ENCODE measurements around the gene TMC2. TPM values are rescaled to one million over a fixed set of nuclear protein-coding genes. Genes with fewer than 3 reads are reported as not detected.

The TMC2 gene
- total RNA-seq, 1 donor from 2014 or later, result 1.7 TPM

DNA sequence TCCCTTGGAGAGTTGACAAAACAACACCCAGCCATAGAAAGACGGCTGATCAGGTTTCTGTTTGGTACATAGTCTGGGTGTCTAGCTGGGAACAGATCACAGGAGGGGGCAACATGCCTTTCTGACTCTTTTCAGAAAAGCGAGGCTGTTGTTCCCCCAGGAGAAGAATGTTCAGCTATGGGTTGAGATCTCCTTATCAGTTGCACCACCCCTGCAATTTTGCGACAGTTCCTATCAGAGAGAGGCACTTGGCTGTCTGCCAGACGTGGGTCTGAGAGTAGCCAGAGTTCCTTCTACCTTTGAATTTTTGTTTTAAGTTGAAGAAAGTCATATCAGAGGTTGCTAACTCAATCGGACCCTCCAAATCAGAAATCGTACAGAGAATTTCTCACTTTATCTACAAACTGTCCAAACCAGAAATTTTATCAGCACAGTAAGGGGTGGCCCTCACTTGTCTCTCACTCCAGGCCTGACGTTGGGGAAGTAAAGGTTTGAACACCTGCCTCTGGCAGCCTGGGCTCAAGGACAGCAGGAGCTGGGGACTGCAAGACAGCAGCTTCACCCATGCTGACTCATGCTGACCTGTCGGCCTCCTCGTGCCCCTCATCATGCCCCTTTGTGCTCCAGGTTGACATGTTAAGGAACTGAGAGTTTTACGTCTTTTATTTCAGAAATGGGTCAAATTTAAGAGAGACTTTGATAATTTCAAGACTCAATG lies 42.3 kb downstream of the TMC2 start:
- DNase-seq, result no peak

DNA sequence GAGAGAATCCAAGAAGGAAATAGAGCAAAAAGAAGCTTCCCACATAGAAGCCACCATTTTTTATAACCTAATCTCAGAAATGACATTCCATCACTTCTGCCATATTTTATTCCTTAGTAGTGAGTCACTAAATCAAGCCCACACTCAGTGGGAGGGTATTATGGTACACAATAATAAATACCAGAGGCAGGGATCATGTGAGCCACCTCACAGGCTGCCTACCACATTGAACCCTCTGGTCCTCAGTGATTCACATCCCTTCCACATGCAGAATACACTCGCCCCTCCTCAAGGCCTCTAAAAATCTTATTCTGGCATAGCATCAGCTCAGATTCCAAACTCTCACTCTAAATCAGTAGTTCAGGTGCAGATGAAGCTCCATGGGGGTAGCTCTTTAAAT lies 49.4 kb downstream of the TMC2 start:
- DNase-seq, result no peak

- DNase-seq, result no peak
Measured at GRCh38 chr20:2593756-2594155, 57.4 kb downstream of the TMC2 start.

DNA sequence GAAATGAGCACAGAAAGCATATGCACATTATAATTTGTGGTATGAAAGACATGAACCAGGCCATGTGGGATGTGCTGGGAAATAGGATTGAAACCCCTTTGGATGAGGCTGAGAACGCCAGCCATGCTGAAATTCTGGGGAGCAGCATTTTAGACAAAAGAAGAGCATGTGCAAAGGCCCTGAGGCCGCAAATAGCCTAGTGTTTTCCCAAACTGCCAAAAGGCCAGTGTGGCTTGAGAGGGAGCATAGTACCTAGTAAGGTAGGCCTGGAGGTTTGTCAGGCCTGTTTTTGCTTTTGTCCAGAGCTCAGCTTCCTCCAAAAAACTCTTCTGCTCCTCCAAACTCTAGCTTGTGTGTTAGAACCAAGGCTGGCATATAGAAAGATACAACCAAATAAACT lies 58.7 kb downstream of the TMC2 start:
- no peak for DNase-seq

- DNase-seq, result no peak
Measured at GRCh38 chr20:2596673-2597279, 60.4 kb downstream of the TMC2 start.

GRCh38 chr20:2599288-2600006 lies 63.1 kb downstream of the TMC2 start:
- no peak for DNase-seq

DNA sequence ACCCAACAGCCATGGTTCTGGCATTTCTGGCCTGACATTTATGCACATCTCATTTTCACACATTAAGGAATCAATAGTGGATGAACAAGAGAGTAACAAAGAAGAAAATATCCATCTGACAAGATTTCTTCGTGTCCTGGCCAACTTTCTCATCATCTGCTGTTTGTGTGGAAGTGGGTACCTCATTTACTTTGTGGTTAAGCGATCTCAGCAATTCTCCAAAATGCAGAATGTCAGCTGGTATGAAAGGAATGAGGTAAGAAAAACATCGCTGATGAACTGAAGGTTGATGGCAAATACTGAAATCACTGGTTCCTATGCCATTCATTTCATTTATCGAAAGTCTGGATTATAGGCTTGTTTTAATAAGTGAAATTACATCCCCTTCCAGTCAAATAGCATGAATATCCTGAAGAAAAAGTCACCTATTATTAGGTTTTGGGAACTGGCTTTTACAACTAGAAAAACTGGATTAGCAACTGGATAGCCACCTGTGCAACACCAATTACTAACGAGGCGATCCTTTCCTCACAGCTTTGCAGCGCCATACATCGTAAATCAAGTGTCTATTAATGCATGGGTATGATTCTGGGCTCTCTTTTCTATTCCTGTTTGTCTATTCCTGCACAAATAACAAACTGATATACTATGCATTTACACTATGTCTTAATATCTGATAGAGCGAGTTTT lies 65.8 kb downstream of the TMC2 start:
- DNase-seq, result no peak

- no peak for DNase-seq
Measured at GRCh38 chr20:2602746-2603145, 66.4 kb downstream of the TMC2 start.

DNA sequence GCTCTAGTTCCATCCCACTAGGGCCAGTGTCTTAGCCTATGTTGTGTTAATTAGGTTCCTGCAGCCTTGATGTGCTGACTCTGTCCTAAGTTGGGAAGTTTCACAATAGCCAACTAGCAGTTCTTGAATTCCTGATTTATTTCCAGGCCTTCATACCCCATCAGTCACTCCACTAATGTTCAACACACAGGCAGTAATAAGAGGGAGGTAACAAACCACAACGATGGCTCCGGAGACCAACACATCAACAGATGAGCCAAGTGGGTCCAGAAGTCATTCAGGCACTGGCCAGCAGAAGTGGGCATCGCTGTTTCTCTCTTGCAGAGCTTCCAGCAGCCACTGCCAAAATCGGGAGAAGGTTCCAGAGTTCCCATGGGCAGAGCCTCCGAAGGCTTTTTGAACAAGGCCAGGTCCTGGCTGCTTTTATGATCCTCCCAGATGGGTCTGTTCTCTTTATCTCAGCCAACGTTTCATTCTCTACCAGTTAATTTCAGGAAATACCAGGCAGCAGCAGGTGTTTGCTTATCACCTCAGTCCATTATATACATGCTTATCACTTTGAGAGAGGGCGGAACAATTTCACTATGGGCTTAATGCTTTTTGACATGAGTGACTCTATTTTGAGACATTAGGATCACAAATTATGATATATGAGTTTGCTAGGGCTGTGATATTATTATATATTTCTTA lies 67.6 kb downstream of the TMC2 start:
- DNase-seq, result no peak

DNA sequence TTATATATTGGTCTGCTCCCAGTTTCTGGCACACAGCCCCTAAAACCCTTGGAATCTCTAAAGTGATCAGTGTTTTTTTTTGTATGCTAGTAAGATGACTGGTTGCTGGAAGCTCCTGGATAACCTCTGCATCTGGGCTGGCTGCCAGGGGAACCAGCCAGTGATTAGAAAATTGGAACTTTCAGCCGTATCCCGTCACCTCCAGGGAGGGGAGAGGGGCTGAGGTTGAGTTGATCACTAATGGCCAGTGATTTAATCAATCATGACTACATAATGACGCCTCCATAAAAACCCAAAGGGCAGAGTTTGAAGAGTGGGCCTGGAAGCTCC lies 68.1 kb downstream of the TMC2 start:
- no peak for DNase-seq

GRCh38 chr20:2606507-2607006 lies 70.2 kb downstream of the TMC2 start:
- DNase-seq, result no peak

DNA sequence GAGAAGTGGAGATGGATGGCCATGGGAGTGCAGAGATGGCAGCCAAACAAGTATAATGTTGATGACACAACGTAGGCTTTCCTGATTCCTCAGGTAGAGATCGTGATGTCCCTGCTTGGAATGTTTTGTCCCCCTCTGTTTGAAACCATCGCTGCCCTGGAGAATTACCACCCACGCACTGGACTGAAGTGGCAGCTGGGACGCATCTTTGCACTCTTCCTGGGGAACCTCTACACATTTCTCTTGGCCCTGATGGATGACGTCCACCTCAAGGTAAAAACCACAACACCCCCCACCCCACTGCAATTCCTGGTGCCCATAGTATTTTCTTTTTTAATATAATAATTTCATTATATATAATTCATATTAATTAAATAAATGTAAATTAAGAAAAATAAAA lies 74.0 kb downstream of the TMC2 start:
- DNase-seq, result no peak

DNA sequence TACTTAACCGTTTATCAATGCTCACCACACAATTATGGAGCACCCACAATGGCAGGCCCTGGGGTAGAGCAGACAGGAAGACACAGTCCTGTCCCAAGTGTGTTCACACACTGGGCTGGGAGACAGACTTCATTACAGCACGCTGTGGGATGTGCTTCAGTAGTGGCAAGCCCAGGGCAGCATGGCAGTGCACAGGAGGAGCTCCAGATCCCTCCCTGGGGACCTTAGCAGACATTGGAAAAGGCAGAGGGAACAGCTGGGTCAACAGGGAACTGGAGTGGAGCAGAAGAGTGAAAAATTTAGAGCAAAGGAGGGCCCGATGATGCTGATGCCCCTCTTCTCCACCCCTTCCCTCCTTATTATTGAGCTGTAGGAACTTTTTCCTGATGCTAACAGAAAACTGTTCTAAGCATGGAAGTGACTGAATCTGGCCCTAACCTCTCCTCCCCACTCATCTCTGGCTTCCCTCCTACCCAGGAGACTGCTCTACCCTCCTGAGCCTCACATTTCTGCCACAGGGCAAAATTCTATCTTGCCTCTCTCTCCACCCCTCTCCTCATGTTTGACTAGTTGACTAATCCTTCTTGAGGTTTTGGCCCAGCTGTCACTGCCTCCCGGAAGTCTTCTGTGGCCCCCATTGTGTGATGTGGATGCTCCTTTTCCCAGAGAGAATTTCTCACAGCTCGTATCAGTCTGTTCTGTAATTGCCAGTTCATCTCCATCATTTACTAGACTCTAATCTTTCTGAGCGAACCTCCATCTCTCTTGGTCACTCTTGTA lies 74.8 kb downstream of the TMC2 start:
- DNase-seq, result no peak

GRCh38 chr20:2612073-2612472 lies 75.7 kb downstream of the TMC2 start:
- no peak for DNase-seq

DNA sequence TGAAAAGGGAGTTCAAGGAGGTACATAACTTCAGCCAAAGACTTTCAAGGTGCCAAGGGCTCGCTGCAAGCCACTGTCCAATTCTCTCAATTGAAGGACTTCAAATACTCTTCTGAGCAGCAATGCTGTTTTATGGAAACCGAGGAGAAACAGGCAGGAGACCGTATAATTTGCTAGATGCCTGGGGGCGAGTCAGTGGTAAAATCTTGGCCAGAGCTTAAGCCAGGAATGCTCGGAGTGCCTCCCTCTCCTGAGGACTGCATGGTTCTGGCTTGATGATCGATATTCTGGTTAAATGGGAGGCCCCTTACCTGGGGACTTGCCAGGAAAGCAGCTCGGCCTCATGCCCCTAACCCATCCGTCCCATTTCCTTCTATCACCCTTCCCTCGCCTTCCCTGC lies 80.3 kb downstream of the TMC2 start:
- DNase-seq, result no peak

DNA sequence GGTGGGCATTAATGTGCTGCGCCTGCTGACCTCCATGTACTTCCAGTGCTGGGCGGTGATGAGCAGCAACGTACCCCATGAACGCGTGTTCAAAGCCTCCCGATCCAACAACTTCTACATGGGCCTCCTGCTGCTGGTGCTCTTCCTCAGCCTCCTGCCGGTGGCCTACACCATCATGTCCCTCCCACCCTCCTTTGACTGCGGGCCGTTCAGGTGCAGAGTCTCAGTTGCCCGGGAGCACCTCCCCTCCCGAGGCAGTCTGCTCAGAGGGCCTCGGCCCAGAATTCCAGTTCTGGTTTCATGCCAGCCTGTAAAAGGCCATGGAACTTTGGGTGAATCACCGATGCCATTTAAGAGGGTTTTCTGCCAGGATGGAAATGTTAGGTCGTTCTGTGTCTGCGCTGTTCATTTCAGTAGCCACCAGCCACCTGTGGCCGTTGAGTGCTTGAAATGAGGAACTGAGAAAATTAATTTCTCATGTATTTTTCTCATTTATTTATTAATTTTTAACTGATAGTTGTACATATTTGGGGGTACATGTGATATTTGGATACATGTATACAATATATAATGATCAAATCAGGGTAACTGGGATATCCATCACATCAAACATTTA lies 80.8 kb downstream of the TMC2 start:
- no peak for DNase-seq

- DNase-seq, result no peak
Measured at GRCh38 chr20:2618815-2619214, 82.4 kb downstream of the TMC2 start.

DNA sequence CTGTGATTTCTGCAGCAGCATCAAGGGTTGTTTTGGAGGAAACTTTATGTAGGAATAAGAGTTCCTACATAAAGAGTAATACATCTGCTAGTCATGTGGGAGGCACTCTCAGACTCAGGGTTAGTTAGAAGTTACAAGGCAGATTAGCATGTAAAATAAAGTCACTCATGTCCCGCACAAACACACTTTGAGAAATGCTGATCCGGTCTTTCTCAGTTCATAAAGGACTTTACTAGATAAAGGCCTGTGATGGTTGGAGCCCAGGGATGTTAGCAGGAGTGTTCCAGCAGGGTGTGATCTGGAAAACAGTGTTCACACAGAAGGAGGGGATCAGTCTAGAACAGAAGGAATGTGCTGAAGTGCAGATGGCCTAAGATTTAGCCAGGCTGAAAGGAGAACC lies 83.0 kb downstream of the TMC2 start:
- DNase-seq, result no peak

- DNase-seq, result no peak
Measured at GRCh38 chr20:2619961-2620595, 83.7 kb downstream of the TMC2 start.

GRCh38 chr20:2624190-2624589 lies 87.8 kb downstream of the TMC2 start:
- DNase-seq, result no peak

DNA sequence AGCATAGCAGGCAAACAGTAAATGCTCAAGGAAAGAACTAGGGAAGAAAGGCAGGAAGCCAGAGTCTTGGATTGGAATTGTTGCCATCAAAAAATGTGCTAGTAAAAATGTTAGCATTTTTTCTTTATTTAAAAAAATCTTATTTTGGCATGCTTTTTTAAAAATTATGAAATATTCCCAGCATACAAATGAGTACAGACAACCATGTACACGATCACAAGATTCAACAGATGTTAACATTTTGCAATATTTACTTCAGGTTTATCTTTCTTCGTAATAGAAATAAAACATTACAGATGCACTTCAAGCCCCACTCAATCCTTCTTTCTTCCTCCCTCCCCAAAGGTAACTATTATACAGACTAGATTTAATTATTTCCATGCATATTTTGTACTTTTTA lies 88.7 kb downstream of the TMC2 start:
- DNase-seq, result no peak

Data from occipital lobe (tissue), 2 donors.